NCI-H1105 treated with DMSO at 0.1 percent for 48 hours (cell line): ENCODE data around the gene PITPNB.

Source experiments
- DNase-seq: peaks from one replicate; lab custom pipeline; 2025; lab: John Stamatoyannopoulos, UW

The PITPNB gene

GRCh38 chr22:27880778-27881394 lies 38.2 kb downstream of the PITPNB start:
- peak; percentile 36 for DNase-seq

DNA sequence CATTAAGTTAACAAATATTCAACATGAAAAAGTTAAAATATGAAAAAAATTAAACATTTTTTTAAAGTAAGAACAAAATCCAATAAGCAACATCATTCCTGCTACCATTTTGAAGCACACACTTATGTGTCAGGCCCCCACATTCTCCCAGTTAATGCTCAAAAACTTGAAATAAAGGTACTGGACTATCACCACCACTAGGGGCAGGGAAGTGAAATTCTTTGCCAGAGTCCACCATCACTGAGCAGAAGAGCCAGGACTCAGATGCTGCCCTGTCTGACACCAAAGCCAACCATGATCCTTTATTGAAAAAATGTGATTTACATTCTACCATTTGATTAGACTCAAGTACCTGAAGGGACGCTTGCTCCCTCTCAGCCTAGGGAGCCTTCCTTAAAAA lies 39.1 kb downstream of the PITPNB start:
- peak; percentile 14 for DNase-seq

DNA sequence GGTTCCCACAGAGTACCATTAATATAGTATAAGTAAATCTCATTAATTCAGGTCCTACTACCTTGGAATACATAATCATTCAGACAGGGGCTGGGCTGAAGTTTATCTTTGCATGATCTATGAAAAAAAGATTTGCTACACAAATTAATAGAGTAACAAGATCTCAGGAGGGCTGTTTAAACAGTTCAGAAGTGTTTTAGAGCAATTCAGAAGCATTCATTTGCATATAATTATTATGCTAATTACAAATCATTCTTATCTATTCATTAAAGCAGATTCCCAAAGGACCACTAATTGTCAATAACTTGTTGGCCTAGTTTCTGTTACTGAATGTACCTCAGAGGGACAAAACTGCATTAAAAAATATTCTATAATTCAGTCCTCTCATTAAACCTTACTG lies 40.5 kb downstream of the PITPNB start:
- DNase-seq: no peak

GRCh38 chr22:27877501-27877900 lies 41.6 kb downstream of the PITPNB start:
- DNase-seq: no peak

DNA sequence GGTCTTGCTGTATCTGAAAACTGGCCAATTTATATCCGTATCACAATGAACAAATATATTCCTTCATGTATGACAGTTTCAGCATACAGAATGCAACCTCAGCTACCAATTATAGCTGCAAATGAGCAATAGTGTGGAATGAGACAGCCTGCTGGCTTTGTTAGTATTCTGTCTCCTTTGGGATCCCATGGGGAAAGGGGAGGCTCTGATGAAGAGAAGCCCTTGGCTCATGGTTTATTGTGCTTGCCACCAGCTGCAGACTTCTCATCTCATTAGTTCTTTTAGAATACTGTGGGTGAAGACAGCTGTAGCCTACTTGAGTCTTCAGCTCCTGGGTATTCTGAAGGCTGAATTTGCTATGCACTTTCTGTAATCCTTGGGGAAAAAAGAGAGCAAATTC lies 42.4 kb downstream of the PITPNB start:
- peak; percentile 30 for DNase-seq

DNA sequence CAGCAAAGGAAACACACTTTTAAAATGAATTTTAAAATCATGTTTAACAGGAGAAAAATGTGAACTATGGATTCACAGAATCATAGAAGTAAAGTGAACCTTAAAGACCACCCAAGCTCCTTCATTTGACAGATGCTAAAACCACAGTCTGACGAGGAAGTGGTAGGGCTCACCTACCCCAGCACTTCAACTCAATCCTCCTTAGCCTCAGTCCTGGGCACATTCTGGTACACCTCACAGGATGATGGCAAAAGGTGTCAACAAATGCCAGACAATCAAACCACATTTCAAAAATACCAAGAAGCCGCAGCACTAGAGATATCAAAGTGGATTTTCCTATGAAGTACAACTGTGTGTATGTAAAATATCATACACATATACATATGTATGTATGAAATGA lies 43.1 kb downstream of the PITPNB start:
- DNase-seq: no peak

- DNase-seq: no peak
These were observed 44.3 kb downstream of the PITPNB start for GRCh38 chr22:27874764-27875163.

DNA sequence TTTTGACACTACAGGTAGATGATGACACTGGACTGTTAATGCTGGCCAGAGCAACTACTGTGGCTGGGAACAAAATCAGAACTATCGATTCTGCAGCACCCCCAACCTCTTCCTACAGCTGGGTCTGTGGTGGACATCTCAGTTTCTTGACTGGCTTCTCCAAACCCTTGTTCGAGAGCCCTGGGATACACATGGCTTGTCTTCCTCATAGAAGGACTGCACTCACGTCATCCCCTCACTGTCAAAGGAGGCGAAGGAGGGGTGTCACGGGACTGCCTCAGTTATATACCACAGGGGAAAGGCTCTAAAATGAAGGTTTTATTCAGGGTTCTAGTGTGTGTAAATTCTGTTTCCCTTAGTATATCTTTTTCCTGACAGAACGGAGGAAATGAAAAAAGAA lies 44.9 kb downstream of the PITPNB start:
- no peak for DNase-seq

- no peak for DNase-seq
These were observed 45.6 kb downstream of the PITPNB start for GRCh38 chr22:27873472-27873871.

GRCh38 chr22:27872488-27872887 lies 46.6 kb downstream of the PITPNB start:
- DNase-seq: no peak

DNA sequence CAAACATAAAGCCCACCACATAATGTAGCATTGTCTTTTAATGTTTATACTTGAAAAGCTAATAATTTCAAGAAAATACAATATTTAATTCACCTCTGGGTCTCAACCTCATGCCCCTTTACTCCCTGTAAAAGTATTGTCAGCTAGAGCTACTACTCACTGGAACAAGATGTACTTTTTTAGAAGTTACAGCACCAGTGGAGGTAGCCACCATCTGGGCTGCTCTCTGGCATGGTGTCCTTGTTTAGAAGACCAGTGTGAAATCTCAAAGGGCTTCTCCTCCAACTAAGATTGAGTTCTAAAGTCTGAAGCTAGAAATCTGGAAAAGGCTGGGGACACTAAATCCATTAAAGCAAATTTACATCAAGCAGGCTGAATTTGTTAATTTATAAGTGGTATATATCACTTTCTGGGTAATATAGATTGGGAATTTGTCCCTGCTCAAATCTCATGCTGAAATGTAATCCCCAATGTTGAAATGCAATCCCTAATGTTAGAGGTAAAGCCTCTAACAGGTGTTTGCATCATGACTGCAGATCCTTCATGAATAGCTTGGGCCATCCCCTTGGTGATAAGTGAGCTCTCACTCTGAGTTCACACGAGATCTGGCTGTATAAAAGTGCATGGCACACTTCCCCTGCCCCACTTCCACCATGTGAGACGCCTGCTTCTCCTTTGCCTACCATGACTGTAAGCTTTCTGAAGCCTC lies 47.6 kb downstream of the PITPNB start:
- no peak for DNase-seq

- DNase-seq: no peak
These were observed 48.5 kb downstream of the PITPNB start for GRCh38 chr22:27870234-27871191.

DNA sequence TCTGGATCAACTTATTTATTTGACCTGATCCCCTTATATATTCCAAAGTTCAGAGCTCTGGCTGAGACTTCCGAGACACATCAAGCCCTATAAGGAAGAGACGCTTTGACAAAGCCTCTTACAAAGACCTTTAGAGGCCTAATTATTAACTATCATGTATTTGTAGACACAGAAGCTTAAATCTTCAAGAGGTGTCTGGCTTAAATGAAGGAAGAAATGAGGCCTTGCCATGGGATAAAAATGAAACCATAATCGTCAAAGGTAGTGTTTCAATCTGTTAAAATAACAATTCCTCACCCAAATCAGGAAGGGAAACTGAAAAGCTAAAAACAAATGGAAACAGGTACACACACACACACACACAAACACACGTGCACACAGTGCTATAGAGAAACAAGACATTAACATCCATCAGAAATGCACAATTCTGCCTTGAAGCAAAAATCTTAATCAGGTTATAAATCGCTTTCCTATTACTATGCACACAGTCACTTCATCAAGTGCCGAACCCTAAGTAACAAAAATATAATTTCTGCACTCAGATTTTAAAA lies 50.2 kb downstream of the PITPNB start:
- no peak for DNase-seq

- no peak for DNase-seq
These were observed 50.9 kb downstream of the PITPNB start for GRCh38 chr22:27867953-27868731.

DNA sequence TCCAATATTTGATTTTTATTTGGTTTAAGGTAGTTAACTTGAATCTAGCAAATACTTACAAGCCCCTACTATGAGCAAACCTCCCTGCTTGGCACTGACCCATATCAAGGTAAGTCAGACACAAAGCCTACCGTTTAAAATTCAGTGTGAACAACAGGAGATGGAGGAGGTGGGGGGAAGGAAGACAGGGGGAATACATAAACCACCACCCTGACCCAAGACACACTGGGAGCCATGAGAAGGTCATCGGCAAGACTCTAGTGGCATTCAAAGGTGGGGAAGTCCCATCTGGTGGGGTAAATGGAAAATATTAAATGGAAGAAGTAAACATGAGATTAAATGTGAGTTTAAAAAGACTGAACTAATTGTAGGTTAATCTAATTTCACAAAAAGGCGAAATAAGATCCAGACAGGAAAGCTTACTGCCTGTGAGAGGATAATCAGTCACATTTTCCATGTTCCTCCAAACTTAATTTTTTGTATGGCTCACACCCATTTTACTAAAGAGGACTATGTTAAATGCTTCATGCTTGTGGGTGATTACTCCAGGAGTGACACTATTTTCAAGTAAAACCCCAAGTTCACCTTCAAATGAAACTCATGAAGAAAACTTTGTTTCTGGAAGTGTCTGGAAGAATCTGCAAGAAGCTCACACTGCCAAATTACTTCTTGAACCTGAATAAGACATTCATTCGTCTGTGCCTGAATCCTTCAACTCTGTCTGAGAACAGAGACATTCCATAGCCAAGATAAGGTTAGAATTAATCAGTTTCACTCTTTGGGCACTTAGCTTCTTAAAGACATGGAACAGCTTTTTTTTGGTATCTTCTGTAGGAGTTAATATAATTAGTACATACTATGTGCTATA lies 51.7 kb downstream of the PITPNB start:
- DNase-seq: no peak

- DNase-seq: no peak
These were observed 52.6 kb downstream of the PITPNB start for GRCh38 chr22:27866135-27867084.

GRCh38 chr22:27865496-27865895 lies 53.6 kb downstream of the PITPNB start:
- DNase-seq: no peak

DNA sequence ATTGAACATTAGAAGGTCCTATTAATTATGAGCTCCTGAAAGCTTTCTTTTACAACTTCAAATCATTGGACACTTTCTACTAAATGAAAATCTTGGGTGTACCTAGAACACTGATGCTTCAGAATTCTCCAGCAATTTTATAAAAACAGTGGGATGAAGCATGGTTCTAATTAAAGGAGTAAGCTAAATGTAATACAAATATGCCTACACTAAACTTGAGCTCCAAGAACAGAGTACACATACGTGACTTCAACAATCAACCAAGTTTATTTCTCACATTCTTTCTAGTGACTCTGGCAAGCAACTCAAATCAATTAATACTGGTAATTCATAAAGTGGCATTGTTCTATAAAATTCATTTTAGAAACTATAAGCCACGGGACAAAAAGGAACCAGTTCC lies 55.5 kb downstream of the PITPNB start:
- DNase-seq: no peak

- DNase-seq: no peak
These were observed 56.1 kb downstream of the PITPNB start for GRCh38 chr22:27863001-27863400.

GRCh38 chr22:27859336-27859735 lies 59.7 kb downstream of the PITPNB start:
- DNase-seq: no peak
